HG02981 (cell line): ENCODE data around the gene NDUFB7.
"Not testable (repeated sequence)": the region's sequence is repeated elsewhere in the genome, so short reads cannot be mapped to it uniquely, and the experiment has no call there.

Experiments used
- ATAC-seq: cut with Tn5 transposase; IDR thresholded peaks from one replicate; pipeline ENCODE4 v1.9.1; 2021; ENCODE audit warnings: mild to moderate bottlenecking, moderate library complexity; ENCODE audit not compliant: unreplicated experiment

Gene NDUFB7

DNA sequence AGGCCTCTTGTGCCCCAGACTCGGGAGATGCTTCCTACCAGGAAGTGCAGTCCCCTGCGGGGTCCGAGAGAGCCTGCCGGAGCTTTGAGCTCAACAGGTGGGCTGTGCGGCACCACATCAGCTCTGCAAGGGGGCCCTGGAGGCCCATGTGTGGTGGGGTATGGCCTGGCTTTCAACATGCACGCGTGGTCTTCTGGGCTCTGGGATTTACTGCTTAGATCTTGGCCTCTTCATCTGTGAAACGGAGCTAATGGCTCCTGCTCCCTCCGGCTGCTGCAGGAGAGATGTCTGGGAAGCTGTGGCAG lies 18.0 kb downstream of the NDUFB7 start:
- ATAC-seq = no peak

- no peak for ATAC-seq
These were observed 18.6 kb downstream of the NDUFB7 start for GRCh38 chr19:14553042-14553938.

DNA sequence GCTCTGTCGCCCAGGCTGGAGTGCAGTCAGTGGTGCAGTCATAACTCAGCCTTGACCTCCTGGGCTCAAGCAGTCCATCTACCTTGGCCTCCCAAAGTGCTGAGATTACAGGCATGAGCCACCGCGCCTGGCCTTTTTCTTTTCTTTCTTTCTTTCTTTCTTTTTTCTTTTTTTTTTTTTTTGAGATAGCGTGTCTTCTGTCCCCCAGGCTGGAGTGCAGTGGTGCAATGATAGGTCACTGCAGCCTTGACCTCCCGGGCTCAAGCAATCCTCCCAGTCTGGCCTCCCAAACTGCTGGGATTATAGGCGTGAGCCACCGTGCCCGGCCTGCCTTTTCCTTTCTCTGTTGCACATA lies 19.9 kb downstream of the NDUFB7 start:
- ATAC-seq = not testable (repeated sequence)

DNA sequence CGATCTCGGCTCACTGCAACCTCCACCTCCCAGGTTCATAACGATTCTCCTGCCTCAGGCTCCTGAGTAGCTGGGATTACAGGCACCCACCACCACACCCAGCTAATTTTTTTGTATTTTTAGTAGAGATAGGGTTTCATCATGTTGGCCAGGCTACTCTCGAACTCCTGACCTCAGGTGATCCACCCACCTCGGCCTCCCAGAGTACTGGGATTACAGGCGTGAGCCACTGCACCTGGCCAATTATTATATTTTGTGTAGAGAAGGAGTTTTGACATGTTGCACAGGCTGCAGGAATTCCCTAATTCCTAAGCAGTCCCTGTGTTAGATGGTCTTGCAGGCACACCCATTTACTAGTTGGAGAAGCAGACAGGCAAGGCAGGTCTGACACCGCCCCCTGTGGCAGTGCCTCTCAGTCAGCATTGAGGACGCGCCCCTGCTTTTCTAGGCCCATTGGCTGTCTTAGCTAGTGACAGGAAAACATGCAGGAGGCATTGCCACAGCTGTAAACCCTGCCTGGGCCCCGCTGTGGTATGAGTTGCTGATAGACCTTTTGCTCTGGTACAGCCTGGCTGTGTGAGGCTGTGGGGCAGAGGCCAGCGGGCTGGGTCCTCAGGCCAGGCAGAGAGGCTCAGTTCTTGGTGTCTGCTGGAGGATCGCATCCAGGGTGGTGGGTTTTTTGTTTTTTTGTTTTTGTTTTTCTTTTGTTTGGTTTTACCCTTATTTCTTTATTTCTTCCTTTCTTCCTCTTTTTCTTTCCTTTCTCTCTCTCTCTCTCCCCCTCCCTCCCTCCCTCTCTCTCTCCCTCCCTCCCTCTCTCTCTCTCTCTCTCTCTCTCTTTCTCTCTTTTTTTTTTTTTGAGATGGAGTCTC lies 20.5 kb downstream of the NDUFB7 start:
- not testable (repeated sequence) for ATAC-seq

DNA sequence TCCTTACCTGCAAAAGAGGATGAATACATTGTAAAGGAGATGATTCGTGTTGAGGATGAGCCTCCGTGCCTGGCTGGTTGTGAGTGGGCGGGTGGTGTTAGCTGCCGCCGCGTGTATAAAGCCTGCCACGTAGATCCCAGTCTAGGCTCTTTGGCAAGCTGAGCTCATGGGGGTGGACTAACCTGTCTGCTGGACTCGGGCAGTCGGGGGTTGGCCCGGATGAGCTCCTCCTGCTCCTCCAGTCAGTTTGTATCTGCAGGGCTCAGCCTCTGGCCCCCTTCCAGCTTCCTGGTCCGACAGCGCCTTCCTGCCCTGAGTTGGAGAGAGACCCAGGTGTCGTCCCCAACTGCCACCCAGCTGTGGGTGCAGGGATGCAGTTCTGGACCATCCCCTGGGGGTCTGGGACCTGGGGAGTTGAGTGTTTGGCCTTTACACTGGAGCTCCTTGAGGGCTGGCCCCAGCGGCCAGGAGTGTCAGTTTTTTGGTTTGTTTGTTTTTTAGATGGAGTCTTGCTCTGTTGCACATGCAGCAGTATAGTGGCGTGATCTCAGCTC lies 21.6 kb downstream of the NDUFB7 start:
- ATAC-seq = no peak

GRCh38 chr19:14545716-14546082 lies 26.2 kb downstream of the NDUFB7 start:
- ATAC-seq = no peak

DNA sequence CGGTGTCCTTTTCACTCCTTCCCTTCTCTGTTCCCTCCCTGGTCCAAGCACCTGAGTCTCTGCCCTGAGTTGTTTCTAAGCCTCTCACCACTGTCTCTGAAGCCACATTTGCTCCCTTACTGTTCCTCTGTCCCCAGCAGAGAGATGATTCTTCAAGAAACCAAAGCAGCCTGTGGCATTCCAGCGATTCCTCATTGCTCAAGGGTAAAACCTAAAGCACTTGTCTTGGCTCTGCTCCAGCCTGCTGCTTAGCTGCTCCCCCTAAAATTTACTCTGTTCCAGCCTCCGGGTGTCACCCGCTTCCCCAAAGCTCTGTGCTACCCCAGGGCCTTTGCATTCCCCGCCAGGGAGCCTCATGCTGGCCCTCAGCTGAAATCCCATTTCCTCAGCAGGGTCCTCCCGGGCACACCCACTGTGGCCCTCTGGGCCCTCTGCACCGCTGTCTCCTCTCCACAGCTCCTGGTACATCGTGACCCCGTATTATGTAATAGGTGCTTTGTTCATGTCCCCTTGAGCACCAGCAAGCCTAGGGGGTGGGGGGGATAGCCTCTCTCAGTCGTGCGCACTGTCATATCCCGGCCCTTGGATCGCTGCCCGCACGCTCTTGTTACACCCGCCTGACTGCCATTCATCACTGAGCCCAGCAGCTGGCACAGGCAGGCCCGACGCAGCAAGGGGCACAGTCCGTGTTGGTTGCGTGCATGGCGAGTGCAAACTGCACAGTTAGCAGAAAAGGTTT lies 26.7 kb downstream of the NDUFB7 start:
- ATAC-seq = no peak

DNA sequence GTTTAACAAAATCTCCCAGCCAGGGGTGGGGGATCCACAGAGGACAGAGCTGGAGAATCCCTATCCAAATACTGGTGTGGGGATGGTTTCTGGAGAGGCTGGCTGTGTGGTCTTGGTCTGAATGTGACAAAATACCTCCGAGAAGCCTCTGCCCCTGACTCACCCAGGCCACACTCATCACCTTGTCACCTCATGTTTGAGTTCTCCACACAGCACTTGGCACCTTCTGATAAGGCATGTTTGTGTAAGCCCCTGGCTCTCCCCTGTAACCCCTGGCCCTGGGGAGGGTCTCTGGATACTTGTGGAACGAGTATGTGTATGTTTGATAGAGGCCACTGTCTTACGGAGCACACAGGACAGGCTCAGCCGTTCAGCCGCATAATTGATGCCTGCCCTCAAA lies 27.8 kb downstream of the NDUFB7 start:
- no peak for ATAC-seq

- no peak for ATAC-seq
These were observed 29.0 kb downstream of the NDUFB7 start for GRCh38 chr19:14542711-14543328.

DNA sequence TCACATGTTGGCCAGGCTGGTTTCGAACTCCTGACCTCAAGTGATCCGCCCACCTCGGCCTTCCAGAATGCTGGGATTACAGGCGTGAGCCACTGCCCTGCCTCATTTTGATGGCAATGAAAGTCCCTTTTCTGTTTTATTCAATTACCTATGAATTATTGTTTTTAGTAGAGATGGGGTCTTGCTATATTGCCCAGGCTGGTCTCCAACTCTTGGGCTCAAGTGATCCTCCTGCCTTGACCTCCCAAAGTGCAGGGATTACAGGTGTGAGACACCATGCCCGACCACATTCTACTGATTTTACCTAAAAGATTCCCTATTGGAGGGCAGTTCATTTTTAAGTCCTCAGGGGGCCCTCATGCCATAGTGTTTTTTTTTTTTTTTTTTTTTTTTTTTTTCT lies 29.9 kb downstream of the NDUFB7 start:
- not testable (repeated sequence) for ATAC-seq

DNA sequence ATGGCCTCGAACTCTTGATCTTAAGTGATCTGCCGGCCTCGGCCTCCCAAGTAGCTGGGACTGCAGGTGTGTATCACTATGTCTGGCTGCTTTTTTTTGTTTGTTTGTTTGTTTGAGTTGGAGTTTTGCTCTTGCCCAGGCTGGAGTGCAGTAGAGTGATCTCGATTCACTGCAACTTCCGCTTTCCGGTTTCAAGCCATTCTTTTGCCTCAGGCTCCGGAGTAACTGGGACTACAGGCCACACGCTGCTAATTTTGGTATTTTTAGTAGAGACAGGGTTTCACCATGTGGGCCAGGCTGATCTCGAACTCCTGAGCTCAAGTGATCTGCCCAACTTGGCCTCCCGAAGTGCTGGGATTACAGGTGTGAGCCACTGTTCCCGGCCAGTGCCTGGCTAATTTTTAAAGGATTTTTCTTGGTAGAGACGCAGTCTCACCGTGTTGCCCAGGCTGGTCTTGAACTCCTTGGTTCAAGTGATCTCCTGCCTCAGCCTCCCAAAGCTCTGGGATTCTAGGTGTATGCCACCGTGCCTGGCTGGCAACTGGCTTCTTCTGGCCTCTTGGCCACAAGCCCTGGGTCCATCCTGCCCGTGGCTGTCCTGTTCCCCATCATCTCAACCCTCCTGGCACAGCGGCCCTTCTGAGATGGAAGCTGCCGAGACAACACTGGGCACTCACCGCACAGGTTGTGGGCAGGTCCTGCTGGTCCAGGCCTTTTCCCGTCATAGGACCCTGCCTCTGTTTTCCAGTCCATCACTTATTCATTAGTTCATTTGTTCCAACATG lies 30.9 kb downstream of the NDUFB7 start:
- ATAC-seq = no peak

GRCh38 chr19:14536926-14537692 lies 34.8 kb downstream of the NDUFB7 start:
- no peak for ATAC-seq

GRCh38 chr19:14533450-14533849 lies 38.4 kb downstream of the NDUFB7 start:
- ATAC-seq = no peak

DNA sequence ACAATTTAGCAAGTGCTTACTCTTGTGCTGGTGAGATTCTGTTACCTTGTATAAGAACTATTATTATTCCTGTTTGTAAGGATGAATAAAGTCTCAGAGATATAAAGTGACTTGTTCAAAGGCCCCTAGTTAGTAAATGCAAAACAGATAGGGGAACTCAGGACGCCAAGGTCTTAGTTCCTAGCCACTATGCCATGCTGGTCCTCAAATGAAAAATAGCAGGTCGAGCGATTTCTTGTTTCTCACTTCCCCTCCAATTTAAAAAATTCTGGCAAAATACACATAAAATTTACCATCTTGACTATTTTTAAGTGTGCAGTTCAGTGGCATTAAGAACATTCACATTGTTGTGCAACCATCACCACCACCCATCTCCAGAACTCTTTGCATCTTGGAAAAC lies 41.4 kb downstream of the NDUFB7 start:
- no peak for ATAC-seq

DNA sequence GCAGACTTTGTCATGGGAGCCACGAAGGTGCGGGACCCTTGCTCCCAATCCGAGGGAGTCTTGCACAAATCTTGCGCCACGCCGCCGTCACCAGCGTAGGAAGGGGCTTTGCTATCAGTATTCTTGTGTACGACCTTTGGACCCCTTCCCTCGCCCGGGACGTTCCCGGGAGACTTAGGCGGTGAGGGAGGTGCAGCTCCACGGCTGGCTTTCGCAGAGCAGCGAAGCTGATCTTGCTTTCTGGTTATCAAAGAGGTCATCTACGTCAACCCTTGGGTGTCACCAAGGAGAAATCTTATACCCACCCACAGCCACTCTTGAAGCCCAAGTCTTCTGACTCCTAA lies 41.9 kb downstream of the NDUFB7 start:
- no peak for ATAC-seq

DNA sequence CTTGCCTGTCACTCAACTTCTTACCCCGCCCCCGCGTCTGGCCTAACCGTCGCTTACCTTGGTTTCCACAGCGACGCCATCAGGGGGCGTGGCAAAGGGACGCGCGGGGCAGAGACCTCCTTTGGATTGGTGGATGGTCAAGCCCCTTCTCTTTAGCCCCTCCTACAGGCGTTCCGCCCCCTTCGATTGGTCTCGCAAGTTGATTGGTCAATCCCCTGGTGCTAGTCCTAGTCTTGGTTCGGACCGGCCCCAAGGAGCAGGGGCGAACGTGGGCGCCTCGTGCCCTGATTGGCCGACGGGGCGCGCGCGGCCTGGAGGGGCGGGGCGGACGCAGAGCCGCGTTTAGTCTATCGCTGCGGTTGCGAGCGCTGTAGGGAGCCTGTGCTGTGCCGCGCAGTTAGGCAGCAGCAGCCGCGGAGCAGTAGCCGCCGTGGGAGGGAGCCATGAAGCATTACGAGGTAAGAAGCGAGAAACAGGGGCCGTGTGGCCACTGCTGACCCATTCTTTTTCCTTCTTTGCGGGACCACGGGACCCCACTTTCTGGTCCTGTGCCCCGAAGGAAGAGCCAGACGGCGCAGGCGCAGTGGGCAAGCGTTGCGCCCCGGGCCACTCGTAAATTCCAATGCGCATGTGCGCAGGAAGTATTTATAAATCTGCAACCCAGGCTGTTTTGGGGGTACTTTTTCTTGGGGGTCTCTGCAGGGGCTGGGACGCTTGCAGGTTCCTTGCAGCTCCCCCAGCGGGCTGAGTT lies 42.4 kb downstream of the NDUFB7 start, which contains the start of gene TECR:
TECR (plus strand) TSS at position 341 of the 751 bp plus-strand sequence; CDS start at position 444, 103 bp downstream.
- peak; percentile 95 for ATAC-seq

- no peak for ATAC-seq
These were observed 43.2 kb downstream of the NDUFB7 start for GRCh38 chr19:14528419-14529253.

GRCh38 chr19:14526423-14526822 lies 45.4 kb downstream of the NDUFB7 start:
- ATAC-seq = no peak
